ENCODE data around the gene SCN8A. TPM values are rescaled to one million over a fixed set of nuclear protein-coding genes. Genes with fewer than 3 reads are reported as not detected.
A peak's percentile ranks its signal among the peaks of the same experiment; 100 is the strongest.

Gene SCN8A
- total RNA-seq, 1 donor, result 33.7 TPM

DNA sequence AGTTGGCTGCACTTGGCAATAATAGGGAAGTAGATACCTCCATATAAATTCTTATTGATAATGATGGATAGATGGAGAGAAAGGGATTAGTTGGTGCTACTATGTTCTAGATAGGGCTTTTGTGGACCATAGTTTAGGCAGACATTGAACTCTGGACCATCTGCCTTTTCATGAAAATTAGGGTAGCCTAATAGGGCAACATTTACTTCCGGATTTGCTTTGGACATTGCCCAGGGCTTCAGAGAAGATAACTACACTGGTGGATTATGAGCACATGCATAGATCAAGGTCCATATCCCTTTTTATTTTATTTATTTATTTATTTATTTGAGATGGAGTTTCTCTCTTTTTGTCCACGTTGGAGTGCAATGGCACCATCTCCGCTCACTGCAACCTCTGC lies 186.9 kb downstream of the SCN8A start:
- no peak overlapping the region for H3K4me3 ChIP-seq (ENCODE audit: low read depth, low read length)
- no peak for DNase-seq (ENCODE audit: low read depth)
- TF ChIP-seq, protein P1, sequence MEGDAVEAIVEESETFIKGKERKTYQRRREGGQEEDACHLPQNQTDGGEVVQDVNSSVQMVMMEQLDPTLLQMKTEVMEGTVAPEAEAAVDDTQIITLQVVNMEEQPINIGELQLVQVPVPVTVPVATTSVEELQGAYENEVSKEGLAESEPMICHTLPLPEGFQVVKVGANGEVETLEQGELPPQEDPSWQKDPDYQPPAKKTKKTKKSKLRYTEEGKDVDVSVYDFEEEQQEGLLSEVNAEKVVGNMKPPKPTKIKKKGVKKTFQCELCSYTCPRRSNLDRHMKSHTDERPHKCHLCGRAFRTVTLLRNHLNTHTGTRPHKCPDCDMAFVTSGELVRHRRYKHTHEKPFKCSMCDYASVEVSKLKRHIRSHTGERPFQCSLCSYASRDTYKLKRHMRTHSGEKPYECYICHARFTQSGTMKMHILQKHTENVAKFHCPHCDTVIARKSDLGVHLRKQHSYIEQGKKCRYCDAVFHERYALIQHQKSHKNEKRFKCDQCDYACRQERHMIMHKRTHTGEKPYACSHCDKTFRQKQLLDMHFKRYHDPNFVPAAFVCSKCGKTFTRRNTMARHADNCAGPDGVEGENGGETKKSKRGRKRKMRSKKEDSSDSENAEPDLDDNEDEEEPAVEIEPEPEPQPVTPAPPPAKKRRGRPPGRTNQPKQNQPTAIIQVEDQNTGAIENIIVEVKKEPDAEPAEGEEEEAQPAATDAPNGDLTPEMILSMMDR (IDR thresholded peaks at IDR 0.05; ENCODE audit: insufficient read depth, low read depth, low read length), result no peak

DNA sequence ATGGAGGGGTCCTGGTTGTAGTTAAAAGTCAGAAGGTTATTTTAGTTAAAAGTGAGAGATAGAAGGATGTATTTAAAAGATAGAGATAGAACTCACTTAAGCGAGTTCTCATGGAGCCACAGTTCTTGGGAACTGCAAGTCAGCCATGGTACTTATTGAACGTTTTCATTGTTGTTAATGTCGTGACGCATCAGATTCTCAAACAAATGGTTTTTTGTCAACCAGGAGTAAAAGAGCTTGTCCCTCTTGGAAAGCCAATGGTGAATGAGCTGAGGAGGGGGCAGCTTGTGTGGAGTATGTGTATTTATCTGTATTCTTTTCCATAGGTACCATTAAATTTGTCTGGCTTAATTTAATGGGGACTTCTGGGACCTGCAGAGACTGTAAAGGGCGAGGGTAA lies 188.8 kb downstream of the SCN8A start:
- TF ChIP-seq, protein P1 (IDR thresholded peaks at IDR 0.05; ENCODE audit: insufficient read depth, low read depth, low read length), result no peak
- no peak for DNase-seq (ENCODE audit: low read depth)
- H3K4me3 ChIP-seq (ENCODE audit: low read depth, low read length), result no peak overlapping the region

GRCh38 chr12:51784688-51785087 lies 193.7 kb downstream of the SCN8A start:
- DNase-seq (ENCODE audit: low read depth), result no peak
- TF ChIP-seq, protein P1 (IDR thresholded peaks at IDR 0.05; ENCODE audit: insufficient read depth, low read depth, low read length), result no peak

DNA sequence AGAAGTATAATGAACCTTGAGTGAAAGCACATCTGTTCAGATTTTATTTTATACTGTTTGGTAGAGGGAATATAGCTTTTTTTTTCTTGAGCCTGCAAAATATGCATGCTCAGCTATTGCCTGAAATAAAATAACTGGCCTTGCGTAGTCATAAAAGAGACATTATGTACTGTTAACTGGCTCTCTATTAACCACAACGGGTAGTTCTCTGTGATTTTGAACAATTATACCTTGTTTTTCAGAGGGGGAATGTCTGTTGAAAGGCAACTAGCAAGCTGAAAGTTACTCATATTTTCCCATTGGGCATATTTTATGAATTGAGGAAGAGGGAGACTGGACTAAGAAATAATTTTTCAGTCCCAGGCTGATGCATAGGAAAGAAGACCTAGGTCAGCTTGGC lies 194.9 kb downstream of the SCN8A start:
- no peak overlapping the region for H3K4me3 ChIP-seq (ENCODE audit: low read depth, low read length)
- DNase-seq (ENCODE audit: low read depth), result no peak
- TF ChIP-seq, protein P1 (IDR thresholded peaks at IDR 0.05; ENCODE audit: insufficient read depth, low read depth, low read length), result no peak

More at GRCh38 chr12:51784688-51785087, 193.7 kb downstream of the SCN8A start:
- no peak overlapping the region for H3K4me3 ChIP-seq (ENCODE audit: low read depth, low read length)

DNA sequence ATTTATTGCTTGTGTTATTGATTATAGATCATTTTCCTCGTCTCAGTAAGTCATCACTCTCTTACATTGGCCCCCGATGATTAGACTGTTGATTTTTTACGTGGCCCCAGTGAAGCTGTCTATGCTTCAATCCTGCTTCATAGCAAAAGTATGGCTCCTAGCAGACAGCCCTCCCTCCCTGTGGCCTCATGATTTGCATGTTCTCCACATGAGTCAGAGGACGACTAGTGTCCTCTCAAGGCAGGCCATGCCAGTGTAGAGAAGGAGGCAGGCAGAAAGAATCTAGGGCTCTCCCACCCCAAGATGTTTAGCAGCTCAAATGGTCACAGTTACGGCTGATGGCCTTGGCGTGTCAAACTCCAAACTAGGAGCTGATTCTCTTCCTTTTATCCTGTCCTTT lies 197.8 kb downstream of the SCN8A start:
- H3K4me3 ChIP-seq (ENCODE audit: low read depth, low read length), result no peak overlapping the region
- TF ChIP-seq, protein P1 (IDR thresholded peaks at IDR 0.05; ENCODE audit: insufficient read depth, low read depth, low read length), result no peak
- DNase-seq (ENCODE audit: low read depth), result peak; percentile 56

DNA sequence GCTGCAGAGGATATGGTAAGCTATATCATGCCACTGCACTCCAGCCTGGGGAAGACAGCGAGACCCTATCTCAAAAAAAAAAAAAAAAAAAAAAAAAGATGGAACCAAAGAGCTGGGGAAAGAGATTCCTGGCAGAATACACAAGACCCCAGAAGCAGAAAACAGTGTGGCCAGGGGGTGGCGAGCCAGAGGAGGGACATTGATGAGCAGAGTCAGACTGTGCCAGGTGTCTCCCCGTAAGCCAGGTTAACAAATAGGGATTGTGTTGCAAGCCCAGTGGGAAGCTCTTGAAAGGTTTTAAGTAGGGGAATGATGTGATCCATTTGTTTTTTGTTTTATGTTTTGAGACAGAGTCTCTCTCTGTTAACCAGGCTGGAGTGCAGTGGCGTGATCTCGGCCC lies 201.4 kb downstream of the SCN8A start:
- TF ChIP-seq, protein P1 (IDR thresholded peaks at IDR 0.05; ENCODE audit: insufficient read depth, low read depth, low read length), result no peak
- no peak overlapping the region for H3K4me3 ChIP-seq (ENCODE audit: low read depth, low read length)
- DNase-seq (ENCODE audit: low read depth), result no peak

DNA sequence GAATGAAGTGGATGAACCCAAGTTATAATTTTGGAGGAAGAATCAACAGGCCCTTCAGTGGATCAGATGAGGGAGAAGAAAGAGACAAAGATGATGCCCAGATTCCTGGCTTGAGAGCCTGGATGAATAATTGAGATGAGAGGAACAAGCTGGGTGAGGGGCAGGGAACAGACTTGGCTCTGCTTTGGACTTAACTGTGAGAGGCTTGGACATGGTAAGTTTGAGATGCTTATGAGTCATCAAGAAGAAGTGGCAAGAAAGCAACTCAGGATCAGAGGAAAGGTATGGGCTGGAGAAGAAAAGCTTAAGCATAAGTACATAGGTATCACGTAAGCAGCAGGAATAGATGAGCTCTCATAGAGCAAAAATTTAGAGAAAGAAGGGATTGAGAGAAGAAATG lies 202.2 kb downstream of the SCN8A start:
- no peak overlapping the region for H3K4me3 ChIP-seq (ENCODE audit: low read depth, low read length)
- no peak for DNase-seq (ENCODE audit: low read depth)
- TF ChIP-seq, protein P1 (IDR thresholded peaks at IDR 0.05; ENCODE audit: insufficient read depth, low read depth, low read length), result no peak

Data from fibroblast of villous mesenchyme (primary cell).